Measurements from ENCODE around the gene PRRT1B. TPM values are rescaled to one million over a fixed set of nuclear protein-coding genes. Genes with fewer than 3 reads are reported as not detected.
A peak's percentile ranks its signal among the peaks of the same experiment; 100 is the strongest.

PRRT1B gene
- total RNA-seq, 6 experiments from 2014 or later = 0.25 to 7.3 (median 2.4) TPM

- Histone ChIP-seq H3K27ac (no peak overlapping the region), H3K27me3 (no peaks in the 10 kb centered on the region), H3K4me3 (no peak overlapping the region), H3K36me3 (peaks cover 0 to 44% (median 8%) of the 10 kb centered on the region in 4 donors), H3K4me1 (no peaks in the 10 kb centered on the region), H3K9me3 (no peaks in the 10 kb centered on the region)
- DNase-seq = no peak
- intact Hi-C loops (cut with DNase I) = loop anchor here (2.0 to 5.0 kb wide), 2 partner anchors 145 to 149 kb away; partner anchors contain the start of gene RAPGEF1 (in 1 of the 2)
- TF ChIP-seq CTCF (IDR thresholded peaks at IDR 0.05) = no peak
- TF ChIP-seq POLR2A (IDR thresholded peaks at IDR 0.05) = no peak
- 42% methylated on average over 2 of the region's 6 CpGs for WGBS (ENCODE audit: insufficient coverage, low coverage, low lambda C conversion rate, missing lambda C conversion rate)
- no peak for ATAC-seq
Observed at GRCh38 chr9:131591845-131592208, 46.5 kb downstream of the PRRT1B start.

GRCh38 chr9:131593091-131593820 is 47.9 kb downstream of the PRRT1B start:
- Histone ChIP-seq H3K27me3 (no peaks in the 10 kb centered on the region), H3K36me3 (peaks cover 0 to 46% (median 9%) of the 10 kb centered on the region in 4 donors), H3K27ac (no peak overlapping the region), H3K4me3 (no peak overlapping the region), H3K9me3 (no peaks in the 10 kb centered on the region), H3K4me1 (no peaks in the 10 kb centered on the region)
- DNase-seq (peak in 1 of 3 donors; percentile 42), ATAC-seq (no peak)
- 68% methylated on average over 6 of the region's 15 CpGs for WGBS (ENCODE audit: insufficient coverage, low coverage, low lambda C conversion rate, missing lambda C conversion rate)
- TF ChIP-seq CTCF (IDR thresholded peaks at IDR 0.05) = no peak
- TF ChIP-seq POLR2A (IDR thresholded peaks at IDR 0.05) = no peak
- intact Hi-C loops (cut with DNase I) = loop anchor here in 1 of 2 donors (5.0 kb wide), 1 partner anchor 144 kb away; no protein-coding TSS in a partner anchor

GRCh38 chr9:131593936-131594665 is 48.8 kb downstream of the PRRT1B start:
- no peak for ATAC-seq
- H3K4me1 ChIP-seq = no peaks in the 10 kb centered on the region
- no peaks in the 10 kb centered on the region for H3K27me3 ChIP-seq
- no peak overlapping the region for H3K4me3 ChIP-seq
- peaks cover 0 to 40% (median 9%) of the 10 kb centered on the region in 4 donors for H3K36me3 ChIP-seq
- whole genome bisulfite sequencing (ENCODE audit: insufficient coverage, low coverage, low lambda C conversion rate, missing lambda C conversion rate) = no CpG with 5 or more reads among the region's 21 CpGs
- DNase-seq = no peak
- intact Hi-C loops (cut with DNase I) = loop anchor here in 1 of 2 donors (5.0 kb wide), 1 partner anchor 143 kb away; no protein-coding TSS in a partner anchor
- H3K27ac ChIP-seq = no peak overlapping the region
- no peak for TF ChIP-seq CTCF (IDR thresholded peaks at IDR 0.05)
- TF ChIP-seq POLR2A (IDR thresholded peaks at IDR 0.05) = no peak
- H3K9me3 ChIP-seq = no peaks in the 10 kb centered on the region

- TF ChIP-seq CTCF (IDR thresholded peaks at IDR 0.05) (no peak), POLR2A (IDR thresholded peaks at IDR 0.05) (no peak)
- ATAC-seq (no peak), DNase-seq (no peak)
- no peaks in the 10 kb centered on the region for H3K4me1 ChIP-seq
- WGBS (ENCODE audit: insufficient coverage, low coverage, low lambda C conversion rate, missing lambda C conversion rate) = 85% methylated on average over 18 of the region's 20 CpGs
- intact Hi-C loops (cut with DNase I) = loop anchor here in 1 of 2 donors (5.0 kb wide), 1 partner anchor 142 kb away; no protein-coding TSS in a partner anchor
- H3K4me3 ChIP-seq = no peak overlapping the region
- no peaks in the 10 kb centered on the region for H3K27me3 ChIP-seq
- no peaks in the 10 kb centered on the region for H3K9me3 ChIP-seq
- H3K36me3 ChIP-seq = peaks cover 0 to 36% (median 9%) of the 10 kb centered on the region in 4 donors
- H3K27ac ChIP-seq = no peak overlapping the region
Observed at GRCh38 chr9:131594906-131595665, 49.8 kb downstream of the PRRT1B start.

Data from right lobe of liver (tissue), 6 donors.